ENCODE data around the gene TBL1XR1.

TBL1XR1 gene

GRCh38 chr3:177089901-177090300 lies 107.4 kb downstream of the TBL1XR1 start:
- no peak overlapping the region for H3K56ac ChIP-seq (ENCODE audit: low read length)
- no peak overlapping the region for H3K4ac ChIP-seq (ENCODE audit: low read depth, low read length)
- no peak overlapping the region for H2BK15ac ChIP-seq (replicated peaks; ENCODE audit: low read depth)
- no peak overlapping the region for H2AK5ac ChIP-seq (ENCODE audit: low read length)
- H3K4me3 ChIP-seq (ENCODE audit: low read length) = no peak overlapping the region
- no CpG with 5 or more reads among the region's 1 CpG for WGBS (ENCODE audit: extremely low coverage, insufficient coverage, low lambda C conversion rate)
- no peak for DNase-seq
- H3K23ac ChIP-seq (ENCODE audit: low read length) = no peak overlapping the region
- H2BK120ac ChIP-seq (ENCODE audit: low read depth, low read length) = no peak overlapping the region
- H3K27ac ChIP-seq (ENCODE audit: low read depth, low read length) = no peak overlapping the region
- H4K5ac ChIP-seq (ENCODE audit: low read length) = no peak overlapping the region
- H3K4me1 ChIP-seq (ENCODE audit: control insufficient read depth, low read depth, low read length) = peaks cover 3% of the 10 kb centered on the region
- H3K18ac ChIP-seq (ENCODE audit: low read length) = no peak overlapping the region
- H3K79me1 ChIP-seq (ENCODE audit: low read length) = peaks cover 8% of the 10 kb centered on the region
- no peak overlapping the region for H2BK5ac ChIP-seq (ENCODE audit: low read length)
- no peaks in the 10 kb centered on the region for H3K27me3 ChIP-seq (ENCODE audit: insufficient read depth, low read length, poor library complexity)
- H4K8ac ChIP-seq (ENCODE audit: low read depth, low read length) = no peak overlapping the region
- no peak overlapping the region for H3K4me2 ChIP-seq (ENCODE audit: low read length)
- H3K36me3 ChIP-seq (ENCODE audit: control insufficient read depth, insufficient read depth, low read length) = no peaks in the 10 kb centered on the region
- no peak overlapping the region for H3K9ac ChIP-seq (ENCODE audit: low read length)
- H3K79me2 ChIP-seq (ENCODE audit: control insufficient read depth, insufficient read depth, low read length) = peaks cover 78% of the 10 kb centered on the region

GRCh38 chr3:177089110-177089509 lies 108.2 kb downstream of the TBL1XR1 start:
- no peak overlapping the region for H3K27ac ChIP-seq (ENCODE audit: low read depth, low read length)
- no peaks in the 10 kb centered on the region for H3K36me3 ChIP-seq (ENCODE audit: control insufficient read depth, insufficient read depth, low read length)
- no peak overlapping the region for H3K4me2 ChIP-seq (ENCODE audit: low read length)

GRCh38 chr3:177085794-177086193 lies 111.5 kb downstream of the TBL1XR1 start:
- Histone ChIP-seq H3K4me3 (ENCODE audit: low read length) (no peak overlapping the region), H3K9ac (ENCODE audit: low read length) (no peak overlapping the region), H2BK5ac (ENCODE audit: low read length) (no peak overlapping the region), H2AK5ac (ENCODE audit: low read length) (no peak overlapping the region), H3K79me2 (ENCODE audit: control insufficient read depth, insufficient read depth, low read length) (peaks cover 66% of the 10 kb centered on the region), H2BK120ac (ENCODE audit: low read depth, low read length) (no peak overlapping the region), H3K4ac (ENCODE audit: low read depth, low read length) (no peak overlapping the region), H4K5ac (ENCODE audit: low read length) (no peak overlapping the region), H4K8ac (ENCODE audit: low read depth, low read length) (no peak overlapping the region), H3K23ac (ENCODE audit: low read length) (no peak overlapping the region), H3K27ac (ENCODE audit: low read depth, low read length) (no peak overlapping the region), H3K4me2 (ENCODE audit: low read length) (no peak overlapping the region), H2BK15ac (replicated peaks; ENCODE audit: low read depth) (no peak overlapping the region), H3K4me1 (ENCODE audit: control insufficient read depth, low read depth, low read length) (peaks cover 3% of the 10 kb centered on the region), H3K18ac (ENCODE audit: low read length) (no peak overlapping the region), H3K27me3 (ENCODE audit: insufficient read depth, low read length, poor library complexity) (no peaks in the 10 kb centered on the region), H3K79me1 (ENCODE audit: low read length) (peaks cover 11% of the 10 kb centered on the region), H3K56ac (ENCODE audit: low read length) (no peak overlapping the region), H3K36me3 (ENCODE audit: control insufficient read depth, insufficient read depth, low read length) (no peaks in the 10 kb centered on the region)
- no peak for DNase-seq
- no CpG with 5 or more reads among the region's 2 CpGs for WGBS (ENCODE audit: extremely low coverage, insufficient coverage, low lambda C conversion rate)

More at GRCh38 chr3:177089110-177089509, 108.2 kb downstream of the TBL1XR1 start:
- H4K5ac ChIP-seq (ENCODE audit: low read length) = no peak overlapping the region
- H2AK5ac ChIP-seq (ENCODE audit: low read length) = no peak overlapping the region
- no peaks in the 10 kb centered on the region for H3K27me3 ChIP-seq (ENCODE audit: insufficient read depth, low read length, poor library complexity)
- WGBS (ENCODE audit: extremely low coverage, insufficient coverage, low lambda C conversion rate) = no CpG with 5 or more reads among the region's 3 CpGs
- H3K79me1 ChIP-seq (ENCODE audit: low read length) = peaks cover 12% of the 10 kb centered on the region
- no peak overlapping the region for H4K8ac ChIP-seq (ENCODE audit: low read depth, low read length)
- peaks cover 78% of the 10 kb centered on the region for H3K79me2 ChIP-seq (ENCODE audit: control insufficient read depth, insufficient read depth, low read length)
- H3K23ac ChIP-seq (ENCODE audit: low read length) = no peak overlapping the region
- H3K4me3 ChIP-seq (ENCODE audit: low read length) = no peak overlapping the region
- H3K4ac ChIP-seq (ENCODE audit: low read depth, low read length) = no peak overlapping the region
- H2BK120ac ChIP-seq (ENCODE audit: low read depth, low read length) = no peak overlapping the region
- H3K9ac ChIP-seq (ENCODE audit: low read length) = peak overlapping the region; percentile 10
- peak; percentile 84 for DNase-seq
- peak overlapping the region; percentile 39 for H3K18ac ChIP-seq (ENCODE audit: low read length)
- H2BK5ac ChIP-seq (ENCODE audit: low read length) = no peak overlapping the region
- H2BK15ac ChIP-seq (replicated peaks; ENCODE audit: low read depth) = no peak overlapping the region
- H3K56ac ChIP-seq (ENCODE audit: low read length) = peak overlapping the region; percentile 5
- peaks cover 3% of the 10 kb centered on the region for H3K4me1 ChIP-seq (ENCODE audit: control insufficient read depth, low read depth, low read length)

GRCh38 chr3:177084616-177085015 lies 112.7 kb downstream of the TBL1XR1 start:
- H3K56ac ChIP-seq (ENCODE audit: low read length) = no peak overlapping the region
- H3K4me1 ChIP-seq (ENCODE audit: control insufficient read depth, low read depth, low read length) = peaks cover 3% of the 10 kb centered on the region
- DNase-seq = no peak
- no peak overlapping the region for H3K18ac ChIP-seq (ENCODE audit: low read length)
- H2BK15ac ChIP-seq (replicated peaks; ENCODE audit: low read depth) = no peak overlapping the region
- H2BK120ac ChIP-seq (ENCODE audit: low read depth, low read length) = no peak overlapping the region
- no peak overlapping the region for H3K27ac ChIP-seq (ENCODE audit: low read depth, low read length)
- no peaks in the 10 kb centered on the region for H3K27me3 ChIP-seq (ENCODE audit: insufficient read depth, low read length, poor library complexity)
- WGBS (ENCODE audit: extremely low coverage, insufficient coverage, low lambda C conversion rate) = no CpG with 5 or more reads among the region's 3 CpGs
- no peak overlapping the region for H3K23ac ChIP-seq (ENCODE audit: low read length)
- no peak overlapping the region for H4K8ac ChIP-seq (ENCODE audit: low read depth, low read length)
- H4K5ac ChIP-seq (ENCODE audit: low read length) = no peak overlapping the region
- peaks cover 9% of the 10 kb centered on the region for H3K79me1 ChIP-seq (ENCODE audit: low read length)
- no peak overlapping the region for H3K4me2 ChIP-seq (ENCODE audit: low read length)
- H3K36me3 ChIP-seq (ENCODE audit: control insufficient read depth, insufficient read depth, low read length) = no peaks in the 10 kb centered on the region
- H2AK5ac ChIP-seq (ENCODE audit: low read length) = no peak overlapping the region
- H3K4me3 ChIP-seq (ENCODE audit: low read length) = no peak overlapping the region
- H3K9ac ChIP-seq (ENCODE audit: low read length) = no peak overlapping the region
- H3K79me2 ChIP-seq (ENCODE audit: control insufficient read depth, insufficient read depth, low read length) = peaks cover 62% of the 10 kb centered on the region
- H2BK5ac ChIP-seq (ENCODE audit: low read length) = no peak overlapping the region
- H3K4ac ChIP-seq (ENCODE audit: low read depth, low read length) = no peak overlapping the region

- H3K4ac ChIP-seq (ENCODE audit: low read depth, low read length) = no peak overlapping the region
- peaks cover under 1% of the 10 kb centered on the region for H3K4me1 ChIP-seq (ENCODE audit: control insufficient read depth, low read depth, low read length)
- H3K27ac ChIP-seq (ENCODE audit: low read depth, low read length) = no peak overlapping the region
- H3K36me3 ChIP-seq (ENCODE audit: control insufficient read depth, insufficient read depth, low read length) = no peaks in the 10 kb centered on the region
- H2BK15ac ChIP-seq (replicated peaks; ENCODE audit: low read depth) = no peak overlapping the region
- H2BK120ac ChIP-seq (ENCODE audit: low read depth, low read length) = no peak overlapping the region
- no peaks in the 10 kb centered on the region for H3K27me3 ChIP-seq (ENCODE audit: insufficient read depth, low read length, poor library complexity)
- WGBS (ENCODE audit: extremely low coverage, insufficient coverage, low lambda C conversion rate) = no CpG with 5 or more reads among the region's 1 CpG
- no peak overlapping the region for H4K8ac ChIP-seq (ENCODE audit: low read depth, low read length)
- H3K18ac ChIP-seq (ENCODE audit: low read length) = no peak overlapping the region
- peaks cover 56% of the 10 kb centered on the region for H3K79me2 ChIP-seq (ENCODE audit: control insufficient read depth, insufficient read depth, low read length)
- no peak overlapping the region for H2BK5ac ChIP-seq (ENCODE audit: low read length)
- H2AK5ac ChIP-seq (ENCODE audit: low read length) = no peak overlapping the region
- no peak overlapping the region for H3K56ac ChIP-seq (ENCODE audit: low read length)
- DNase-seq = no peak
- H3K79me1 ChIP-seq (ENCODE audit: low read length) = peaks cover 11% of the 10 kb centered on the region
- no peak overlapping the region for H3K9ac ChIP-seq (ENCODE audit: low read length)
- H3K23ac ChIP-seq (ENCODE audit: low read length) = no peak overlapping the region
- no peak overlapping the region for H4K5ac ChIP-seq (ENCODE audit: low read length)
- H3K4me3 ChIP-seq (ENCODE audit: low read length) = no peak overlapping the region
- H3K4me2 ChIP-seq (ENCODE audit: low read length) = no peak overlapping the region
Observed at GRCh38 chr3:177080122-177080521, 117.2 kb downstream of the TBL1XR1 start.

GRCh38 chr3:177079684-177080083 lies 117.6 kb downstream of the TBL1XR1 start:
- no peaks in the 10 kb centered on the region for H3K27me3 ChIP-seq (ENCODE audit: insufficient read depth, low read length, poor library complexity)
- no peak overlapping the region for H2BK5ac ChIP-seq (ENCODE audit: low read length)
- peaks cover 13% of the 10 kb centered on the region for H3K79me1 ChIP-seq (ENCODE audit: low read length)
- H3K36me3 ChIP-seq (ENCODE audit: control insufficient read depth, insufficient read depth, low read length) = no peaks in the 10 kb centered on the region
- H3K18ac ChIP-seq (ENCODE audit: low read length) = no peak overlapping the region
- H3K4me2 ChIP-seq (ENCODE audit: low read length) = no peak overlapping the region
- H3K56ac ChIP-seq (ENCODE audit: low read length) = no peak overlapping the region
- H3K79me2 ChIP-seq (ENCODE audit: control insufficient read depth, insufficient read depth, low read length) = peaks cover 56% of the 10 kb centered on the region
- peaks cover 4% of the 10 kb centered on the region for H3K4me1 ChIP-seq (ENCODE audit: control insufficient read depth, low read depth, low read length)
- no peak overlapping the region for H3K27ac ChIP-seq (ENCODE audit: low read depth, low read length)
- H3K23ac ChIP-seq (ENCODE audit: low read length) = no peak overlapping the region
- H2BK120ac ChIP-seq (ENCODE audit: low read depth, low read length) = no peak overlapping the region
- no peak overlapping the region for H2BK15ac ChIP-seq (replicated peaks; ENCODE audit: low read depth)
- H4K8ac ChIP-seq (ENCODE audit: low read depth, low read length) = no peak overlapping the region
- H3K4ac ChIP-seq (ENCODE audit: low read depth, low read length) = no peak overlapping the region
- H3K4me3 ChIP-seq (ENCODE audit: low read length) = no peak overlapping the region
- H2AK5ac ChIP-seq (ENCODE audit: low read length) = no peak overlapping the region
- H3K9ac ChIP-seq (ENCODE audit: low read length) = no peak overlapping the region
- no CpG with 5 or more reads among the region's 1 CpG for WGBS (ENCODE audit: extremely low coverage, insufficient coverage, low lambda C conversion rate)
- DNase-seq = no peak
- H4K5ac ChIP-seq (ENCODE audit: low read length) = no peak overlapping the region

Measured in mesendoderm (in vitro differentiated cells).